Endodermal cell (in vitro differentiated cells): ENCODE data around the gene HES5. TPM values are rescaled to one million over a fixed set of nuclear protein-coding genes. Genes with fewer than 3 reads are reported as not detected.

Experiments used
- DNase-seq: peaks from one replicate; pipeline ENCODE4 v3.0.0-alpha.2; 2017
- H3K27ac ChIP-seq: 2 replicates; pipeline ENCODE4 v1.5.1; 2013; ENCODE audit warnings: mild to moderate bottlenecking, low read depth, low read length, moderate library complexity
- H3K27me3 ChIP-seq: 2 replicates; pipeline ENCODE4 v1.6.1; 2013; ENCODE audit warnings: mild to moderate bottlenecking, low read length, moderate library complexity; ENCODE audit not compliant: insufficient read depth, control insufficient read depth, poor library complexity, severe bottlenecking
- H3K36me3 ChIP-seq: 2 replicates; pipeline ENCODE4 v1.7.0; 2013; ENCODE audit warnings: mild to moderate bottlenecking, low read length, moderate library complexity; ENCODE audit not compliant: control insufficient read depth, insufficient read depth
- H3K4me1 ChIP-seq: one replicate; pipeline ENCODE4 v1.7.0; 2013; ENCODE audit warnings: low read length; ENCODE audit not compliant: control insufficient read depth, insufficient read depth
- H3K4me3 ChIP-seq: 2 replicates; pipeline ENCODE4 v1.5.1; 2013; ENCODE audit warnings: mild to moderate bottlenecking, low read length, moderate library complexity
- H3K9ac ChIP-seq: 2 replicates; pipeline ENCODE4 v1.6.1; 2013; ENCODE audit warnings: mild to moderate bottlenecking, low read length, moderate library complexity; ENCODE audit not compliant: poor library complexity, severe bottlenecking; ENCODE audit errors: extremely low read depth
- H3K9me3 ChIP-seq: 2 replicates; pipeline ENCODE4 v1.6.1; 2013; ENCODE audit warnings: mild to moderate bottlenecking, low read length, moderate library complexity; ENCODE audit not compliant: control insufficient read depth
- H3K27ac Mint-ChIP-seq: 2 replicates; pipeline ENCODE4 v1.8.0; 2020; ENCODE audit warnings: mixed read lengths
- H3K27me3 Mint-ChIP-seq: 2 replicates; pipeline ENCODE4 v1.8.0; 2021; ENCODE audit warnings: mild to moderate bottlenecking, mixed read lengths; ENCODE audit not compliant: insufficient read depth
- H3K36me3 Mint-ChIP-seq: 2 replicates; pipeline ENCODE4 v1.8.0; 2020; ENCODE audit warnings: low read depth, mixed read lengths
- H3K4me1 Mint-ChIP-seq: 2 replicates; pipeline ENCODE4 v1.8.0; 2020; ENCODE audit warnings: mixed read lengths
- H3K4me3 Mint-ChIP-seq: 2 replicates; pipeline ENCODE4 v1.8.0; 2020; ENCODE audit warnings: mild to moderate bottlenecking, moderate library complexity, mixed read lengths
- H3K9me3 Mint-ChIP-seq: 2 replicates; pipeline ENCODE4 v1.8.0; 2020; ENCODE audit warnings: mild to moderate bottlenecking, mixed read lengths
- WGBS, 2 experiments: methylation state at CpG; one replicate each; pipeline versions ENCODE4 v1.1.5 to v1.1.7; 2013; ENCODE audit warnings: missing lambda C conversion rate in 2 of 2, mixed read lengths in 1 of 2; ENCODE audit not compliant: insufficient coverage in 1 of 2, insufficient read length in 1 of 2; 5-methylcytosine and 5-hydroxymethylcytosine counted together
- total RNA-seq, 2 donors: library from RNA; stranded (reverse); fragmentation: NEBNext Ultra II Directional in 1 of 2; extraction: Animal tissue kit (Norgen Biotek cat#: 25700) in 1 of 2; gene quantifications; 2 replicates in 1 of 2; 3 replicates in 1 of 2; pipeline ENCODE4 v1.2.1, GENCODE V29; 2021
- TF ChIP-seq, protein P1 (sequence below): fragments of 200-600 bp; sonication (generic); conservative IDR thresholded peaks from 2 replicates; pipeline ENCODE4 v1.5.0; 2021; ENCODE audit warnings: antibody characterized with exemption, mild to moderate bottlenecking

Gene HES5
- total RNA-seq, 2 donors from 2014 or later, result not detected

DNA sequence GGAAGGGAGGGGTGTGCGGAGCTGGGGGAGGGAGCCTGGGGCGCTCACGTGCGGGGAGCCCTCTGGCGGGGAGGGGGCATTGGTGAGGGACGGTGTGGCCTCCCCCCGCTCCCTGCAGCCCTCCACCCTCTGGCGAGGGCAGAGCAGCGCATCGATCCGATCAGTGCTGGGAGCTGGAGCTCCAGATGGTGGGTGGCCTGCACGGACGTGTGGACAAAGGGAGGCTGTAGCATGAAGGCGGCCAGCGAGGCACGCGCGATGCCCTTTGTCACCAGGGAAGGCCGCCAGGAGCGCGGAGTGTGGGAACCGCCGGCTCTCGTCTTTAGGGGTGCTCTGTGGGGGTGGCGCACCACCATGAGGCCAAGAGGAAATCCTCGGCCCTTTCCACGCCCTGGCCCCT, 5.4 kb upstream of the HES5 start:
- Histone ChIP-seq H3K27ac (no peak overlapping the region), H3K27me3 (peaks cover 75% of the 10 kb centered on the region), H3K4me3 (no peak overlapping the region), H3K9me3 (no peaks in the 10 kb centered on the region), H3K4me1 (peaks cover 3% of the 10 kb centered on the region), H3K36me3 (no peaks in the 10 kb centered on the region), H3K9ac (no peak overlapping the region)
- Mint-ChIP-seq H3K27ac (no peak overlapping the region), H3K27me3 (peaks cover 74% of the 10 kb centered on the region), H3K4me3 (no peak overlapping the region), H3K4me1 (peaks cover 6% of the 10 kb centered on the region), H3K9me3 (no peaks in the 10 kb centered on the region), H3K36me3 (no peaks in the 10 kb centered on the region)
- DNase-seq, result no peak
- WGBS, 2 experiments, result 74 to 77% methylated on average over 11 to 27 of the region's 27 CpGs
- TF ChIP-seq, protein P1, sequence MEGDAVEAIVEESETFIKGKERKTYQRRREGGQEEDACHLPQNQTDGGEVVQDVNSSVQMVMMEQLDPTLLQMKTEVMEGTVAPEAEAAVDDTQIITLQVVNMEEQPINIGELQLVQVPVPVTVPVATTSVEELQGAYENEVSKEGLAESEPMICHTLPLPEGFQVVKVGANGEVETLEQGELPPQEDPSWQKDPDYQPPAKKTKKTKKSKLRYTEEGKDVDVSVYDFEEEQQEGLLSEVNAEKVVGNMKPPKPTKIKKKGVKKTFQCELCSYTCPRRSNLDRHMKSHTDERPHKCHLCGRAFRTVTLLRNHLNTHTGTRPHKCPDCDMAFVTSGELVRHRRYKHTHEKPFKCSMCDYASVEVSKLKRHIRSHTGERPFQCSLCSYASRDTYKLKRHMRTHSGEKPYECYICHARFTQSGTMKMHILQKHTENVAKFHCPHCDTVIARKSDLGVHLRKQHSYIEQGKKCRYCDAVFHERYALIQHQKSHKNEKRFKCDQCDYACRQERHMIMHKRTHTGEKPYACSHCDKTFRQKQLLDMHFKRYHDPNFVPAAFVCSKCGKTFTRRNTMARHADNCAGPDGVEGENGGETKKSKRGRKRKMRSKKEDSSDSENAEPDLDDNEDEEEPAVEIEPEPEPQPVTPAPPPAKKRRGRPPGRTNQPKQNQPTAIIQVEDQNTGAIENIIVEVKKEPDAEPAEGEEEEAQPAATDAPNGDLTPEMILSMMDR, result peak; percentile 11

DNA sequence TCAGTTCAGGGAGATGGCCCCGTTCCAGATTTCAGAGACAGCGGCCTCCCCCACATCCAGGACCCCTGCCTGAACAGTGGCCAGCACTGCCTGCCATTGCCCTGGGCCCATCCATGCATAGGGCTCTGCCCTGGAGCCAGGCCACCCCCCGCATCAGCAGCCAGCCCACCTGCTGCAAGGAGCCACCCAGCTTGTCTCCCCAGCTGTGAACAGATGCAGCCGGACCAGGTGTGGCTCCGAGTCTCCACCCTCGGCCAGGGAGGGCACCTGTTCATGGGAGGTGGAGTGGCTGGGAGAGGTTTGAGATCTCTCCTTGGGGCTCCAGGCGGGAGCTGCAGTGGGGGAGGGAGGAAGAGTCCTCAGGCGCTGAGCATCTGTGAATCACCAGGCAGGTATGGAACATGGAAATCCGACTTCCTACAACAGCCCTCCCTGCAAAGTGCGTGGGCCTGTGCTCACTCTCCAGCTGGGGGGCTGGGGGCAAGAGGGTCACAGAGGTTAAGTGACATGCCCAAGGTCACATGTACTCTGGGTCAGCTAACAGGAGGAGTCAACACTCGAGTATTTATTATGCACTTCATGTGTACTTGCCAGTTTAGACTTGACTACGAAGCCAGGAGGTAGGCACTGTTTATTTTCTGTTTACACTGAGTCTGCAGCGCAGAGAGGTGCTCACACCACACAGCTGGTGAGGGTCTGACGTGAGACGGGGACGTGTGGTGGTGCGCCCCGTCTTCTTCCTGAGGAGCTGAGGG, 4.8 kb upstream of the HES5 start:
- Mint-ChIP-seq H3K27me3 (peaks cover 78% of the 10 kb centered on the region), H3K36me3 (no peaks in the 10 kb centered on the region), H3K4me1 (peaks cover 6% of the 10 kb centered on the region), H3K27ac (no peak overlapping the region), H3K9me3 (no peaks in the 10 kb centered on the region), H3K4me3 (no peak overlapping the region)
- TF ChIP-seq, protein P1, result no peak
- H3K27ac ChIP-seq, result no peak overlapping the region
- no peak overlapping the region for H3K9ac ChIP-seq
- DNase-seq, result peak; percentile 81
- no peak overlapping the region for H3K4me3 ChIP-seq
- no peaks in the 10 kb centered on the region for H3K9me3 ChIP-seq
- H3K36me3 ChIP-seq, result no peaks in the 10 kb centered on the region
- WGBS, 2 experiments, result 56 to 70% methylated on average over 7 to 18 of the region's 18 CpGs
- peaks cover 81% of the 10 kb centered on the region for H3K27me3 ChIP-seq
- peaks cover 3% of the 10 kb centered on the region for H3K4me1 ChIP-seq

- Histone ChIP-seq H3K36me3 (no peaks in the 10 kb centered on the region), H3K4me3 (no peak overlapping the region), H3K4me1 (peaks cover 3% of the 10 kb centered on the region), H3K27ac (no peak overlapping the region), H3K9me3 (no peaks in the 10 kb centered on the region), H3K9ac (no peak overlapping the region), H3K27me3 (peaks cover 84% of the 10 kb centered on the region)
- Mint-ChIP-seq H3K9me3 (no peaks in the 10 kb centered on the region), H3K27ac (no peak overlapping the region), H3K36me3 (no peaks in the 10 kb centered on the region), H3K27me3 (peaks cover 81% of the 10 kb centered on the region), H3K4me1 (peaks cover 6% of the 10 kb centered on the region), H3K4me3 (no peak overlapping the region)
- TF ChIP-seq, protein P1, result no peak
- WGBS, 2 experiments, result 72% methylated on average over 7 of the region's 7 CpGs; no CpG with 5 or more reads in 1 of the 2 experiments
- no peak for DNase-seq
Measured at GRCh38 chr1:2534315-2534686, 4.2 kb upstream of the HES5 start.
